ENCODE measurements around the gene MATN1. TPM values are rescaled to one million over a fixed set of nuclear protein-coding genes. Genes with fewer than 3 reads are reported as not detected.
A peak's percentile ranks its signal among the peaks of the same experiment; 100 is the strongest.

Gene MATN1
- polyA plus RNA-seq, 1 donor (not counting 4 experiments of a cell fraction or from before 2014, with no cell fraction given) = 0.05 TPM

- H2AFZ ChIP-seq (ENCODE audit: control insufficient read depth, low read length) = no peak overlapping the region
- H3K9me3 ChIP-seq (ENCODE audit: control insufficient read depth, low read depth, low read length) = no peaks in the 10 kb centered on the region
- no peak overlapping the region for H3K4me2 ChIP-seq (ENCODE audit: control insufficient read depth, extremely low read depth, insufficient read depth, low read depth, low read length)
- H3K79me2 ChIP-seq (ENCODE audit: control insufficient read depth, insufficient read depth, low read length) = no peaks in the 10 kb centered on the region
- FAIRE-seq (no peak), DNase-seq (ENCODE audit: low read depth, low spot score) (no peak)
- dilution Hi-C loops (cut with MboI; ENCODE audit: extremely low pct_ligation_motif_present, low sequenced_read_pairs) = no loop called here
- no peak overlapping the region for H3K9ac ChIP-seq (ENCODE audit: control insufficient read depth, extremely low read depth, insufficient read depth, low read length)
- no peaks in the 10 kb centered on the region for H3K27me3 ChIP-seq (ENCODE audit: control insufficient read depth, extremely low read depth, insufficient read depth, low read length)
- no peak for TF ChIP-seq EZH2 (IDR thresholded peaks at IDR 0.05; ENCODE audit: low read length)
- no peak for TF ChIP-seq CTCF (optimal IDR thresholded peaks at IDR 0.05 in 1 of 3, IDR thresholded peaks at IDR 0.05 in 1 of 3, conservative IDR thresholded peaks at IDR 0.05 in 1 of 3; ENCODE audit: extremely low read depth in 1 of 3, insufficient read depth in 2 of 3, low read length in 3 of 3)
- no peaks in the 10 kb centered on the region for H4K20me1 ChIP-seq (ENCODE audit: control insufficient read depth, extremely low read depth, insufficient read depth, low read length)
- H3K4me1 ChIP-seq (ENCODE audit: control insufficient read depth, extremely low read depth, insufficient read depth, low read length) = peaks cover 21% of the 10 kb centered on the region
- no peaks in the 10 kb centered on the region for H3K9me1 ChIP-seq (ENCODE audit: control insufficient read depth, extremely low read depth, insufficient read depth, low read length)
- H3K36me3 ChIP-seq (ENCODE audit: control insufficient read depth in 2 of 2, extremely low read depth in 1 of 2, insufficient read depth in 2 of 2, low read length in 2 of 2) = no peaks in the 10 kb centered on the region
- no peak overlapping the region for H3K4me3 ChIP-seq (ENCODE audit: control insufficient read depth in 2 of 3, extremely low read depth in 1 of 3, insufficient read depth in 2 of 3, low read depth in 1 of 3, low read length in 3 of 3)
- no peak overlapping the region for H3K27ac ChIP-seq (ENCODE audit: control insufficient read depth, insufficient read depth, low read length)
Observed at GRCh38 chr1:30715886-30716285, 7.5 kb downstream of the MATN1 start.

- Histone ChIP-seq H3K79me2 (ENCODE audit: control insufficient read depth, insufficient read depth, low read length) (no peaks in the 10 kb centered on the region), H3K4me3 (ENCODE audit: control insufficient read depth in 2 of 3, extremely low read depth in 1 of 3, insufficient read depth in 2 of 3, low read depth in 1 of 3, low read length in 3 of 3) (no peak overlapping the region), H3K36me3 (ENCODE audit: control insufficient read depth in 2 of 2, extremely low read depth in 1 of 2, insufficient read depth in 2 of 2, low read length in 2 of 2) (no peaks in the 10 kb centered on the region), H3K4me2 (ENCODE audit: control insufficient read depth, extremely low read depth, insufficient read depth, low read depth, low read length) (no peak overlapping the region), H3K9me1 (ENCODE audit: control insufficient read depth, extremely low read depth, insufficient read depth, low read length) (no peaks in the 10 kb centered on the region), H3K9ac (ENCODE audit: control insufficient read depth, extremely low read depth, insufficient read depth, low read length) (no peak overlapping the region), H3K27ac (ENCODE audit: control insufficient read depth, insufficient read depth, low read length) (no peak overlapping the region), H2AFZ (ENCODE audit: control insufficient read depth, low read length) (no peak overlapping the region), H4K20me1 (ENCODE audit: control insufficient read depth, extremely low read depth, insufficient read depth, low read length) (no peaks in the 10 kb centered on the region), H3K27me3 (ENCODE audit: control insufficient read depth, extremely low read depth, insufficient read depth, low read length) (no peaks in the 10 kb centered on the region), H3K9me3 (ENCODE audit: control insufficient read depth, low read depth, low read length) (no peaks in the 10 kb centered on the region), H3K4me1 (ENCODE audit: control insufficient read depth, extremely low read depth, insufficient read depth, low read length) (peaks cover 21% of the 10 kb centered on the region)
- DNase-seq (ENCODE audit: low read depth, low spot score) (no peak), FAIRE-seq (peak; percentile 26)
- dilution Hi-C loops (cut with MboI; ENCODE audit: extremely low pct_ligation_motif_present, low sequenced_read_pairs) = no loop called here
- TF ChIP-seq CTCF (optimal IDR thresholded peaks at IDR 0.05 in 1 of 3, IDR thresholded peaks at IDR 0.05 in 1 of 3, conservative IDR thresholded peaks at IDR 0.05 in 1 of 3; ENCODE audit: extremely low read depth in 1 of 3, insufficient read depth in 2 of 3, low read length in 3 of 3) = peak; percentile 57 to 74 (median 64)
- TF ChIP-seq EZH2 (IDR thresholded peaks at IDR 0.05; ENCODE audit: low read length) = no peak
Observed at GRCh38 chr1:30715216-30715615, 8.2 kb downstream of the MATN1 start.

All from keratinocyte (primary cell).